ENCODE results near the gene MED19. TPM values are rescaled to one million over a fixed set of nuclear protein-coding genes. Genes with fewer than 3 reads are reported as not detected.

Gene MED19
- total and polyA plus RNA-seq, 8 donors, result 2.5 to 11.5 (median 5.6) TPM

GRCh38 chr11:57679396-57679795, 32.6 kb downstream of the MED19 start:
- Histone ChIP-seq H3K27me3 (no peaks in the 10 kb centered on the region), H3K4me3 (no peak overlapping the region), H3K4me1 (peaks cover 9 to 29% (median 10%) of the 10 kb centered on the region in 3 donors), H3K9me3 (no peaks in the 10 kb centered on the region), H3K36me3 (peaks cover 0 to 16% (median under 1%) of the 10 kb centered on the region in 3 donors), H3K27ac (no peak overlapping the region)
- DNase-seq (no peak), ATAC-seq (peak in 3 of 4 donors; percentile 9 to 30 (median 28)), FAIRE-seq (no peak)
- intact Hi-C loops (cut with DNase I), result no loop called here
- WGBS, 2 donors, result 68 to 71% methylated on average over 4 of the region's 4 CpGs
- TF ChIP-seq CTCF (IDR thresholded peaks at IDR 0.05), result no peak

- DNase-seq (no peak), ATAC-seq (peak in 3 of 4 donors; percentile 41 to 56 (median 42)), FAIRE-seq (no peak)
- peaks cover 4 to 32% (median 10%) of the 10 kb centered on the region in 3 donors for H3K4me1 ChIP-seq
- no peak for TF ChIP-seq CTCF (IDR thresholded peaks at IDR 0.05)
- no peaks in the 10 kb centered on the region for H3K9me3 ChIP-seq
- no peaks in the 10 kb centered on the region for H3K27me3 ChIP-seq
- 78 to 85% methylated on average over 3 of the region's 3 CpGs for WGBS, 2 donors
- no peak overlapping the region for H3K4me3 ChIP-seq
- H3K36me3 ChIP-seq, result no peaks in the 10 kb centered on the region
- no peak overlapping the region for H3K27ac ChIP-seq
- intact Hi-C loops (cut with DNase I), result no loop called here
Observed at GRCh38 chr11:57675176-57675941, 36.7 kb downstream of the MED19 start.

GRCh38 chr11:57674251-57674650, 37.8 kb downstream of the MED19 start:
- H3K4me1 ChIP-seq, result peaks cover 8 to 27% (median 11%) of the 10 kb centered on the region in 3 donors
- no peak overlapping the region for H3K4me3 ChIP-seq
- FAIRE-seq (no peak), ATAC-seq (no peak), DNase-seq (no peak)
- no peaks in the 10 kb centered on the region for H3K27me3 ChIP-seq
- TF ChIP-seq CTCF (IDR thresholded peaks at IDR 0.05), result no peak
- intact Hi-C loops (cut with DNase I), result no loop called here
- H3K36me3 ChIP-seq, result no peaks in the 10 kb centered on the region
- H3K9me3 ChIP-seq, result no peaks in the 10 kb centered on the region
- no peak overlapping the region for H3K27ac ChIP-seq

- peaks cover 6 to 15% (median 8%) of the 10 kb centered on the region in 3 donors for H3K4me1 ChIP-seq
- peak overlapping the region; percentile 94 to 99 (median 98) for H3K4me3 ChIP-seq
- 0 to 1% methylated on average over 21 to 31 of the region's 31 CpGs for WGBS, 2 donors
- intact Hi-C loops (cut with DNase I), result no loop called here
- H3K9me3 ChIP-seq, result no peaks in the 10 kb centered on the region
- H3K36me3 ChIP-seq, result no peaks in the 10 kb centered on the region
- FAIRE-seq (no peak), DNase-seq (peak in 1 of 6 donors; percentile 33), ATAC-seq (peak; percentile 3 to 14 (median 7))
- H3K27me3 ChIP-seq, result no peaks in the 10 kb centered on the region
- TF ChIP-seq CTCF (IDR thresholded peaks at IDR 0.05), result no peak
- H3K27ac ChIP-seq, result peak overlapping the region; percentile 98 to 100 (median 99)
Observed at GRCh38 chr11:57668434-57668782, 43.6 kb downstream of the MED19 start.
